Epithelial cell of esophagus (primary cell): ENCODE results near the gene CAB39L.

Source experiments
- DNase-seq: peaks from one replicate; pipeline ENCODE4 v3.0.0; 2010; ENCODE audit warnings: low read depth
- H3K4me3 ChIP-seq: 2 replicates; pipeline ENCODE4 v1.5.1; 2011; ENCODE audit warnings: mild to moderate bottlenecking, low read length, control low read depth
- CTCF ChIP-seq: IDR thresholded peaks from 2 replicates; pipeline ENCODE4 v1.5.1; 2011; ENCODE audit warnings: low read depth, mild to moderate bottlenecking, low read length, control low read depth, inconsistent platforms; ENCODE audit not compliant: insufficient read depth; ENCODE audit errors: missing control alignments

The CAB39L gene

GRCh38 chr13:49354719-49355118 is 89.1 kb downstream of the CAB39L start:
- H3K4me3 ChIP-seq = no peak overlapping the region
- no peak for TF ChIP-seq CTCF
- no peak for DNase-seq

GRCh38 chr13:49353908-49354307 is 90.0 kb downstream of the CAB39L start:
- DNase-seq = no peak
- TF ChIP-seq CTCF = no peak
- no peak overlapping the region for H3K4me3 ChIP-seq

GRCh38 chr13:49351871-49352270 is 92.0 kb downstream of the CAB39L start:
- DNase-seq = peak; percentile 62
- TF ChIP-seq CTCF = no peak
- no peak overlapping the region for H3K4me3 ChIP-seq

- DNase-seq = peak; percentile 4
- no peak for TF ChIP-seq CTCF
- no peak overlapping the region for H3K4me3 ChIP-seq
These were observed 95.1 kb downstream of the CAB39L start for GRCh38 chr13:49348751-49349150.

GRCh38 chr13:49347650-49348385 is 96.0 kb downstream of the CAB39L start:
- no peak overlapping the region for H3K4me3 ChIP-seq
- TF ChIP-seq CTCF = no peak
- DNase-seq = peak; percentile 73

GRCh38 chr13:49346460-49346859 is 97.4 kb downstream of the CAB39L start:
- no peak for TF ChIP-seq CTCF
- no peak for DNase-seq
- no peak overlapping the region for H3K4me3 ChIP-seq

GRCh38 chr13:49343731-49344130 is 100.1 kb downstream of the CAB39L start:
- no peak for TF ChIP-seq CTCF
- no peak for DNase-seq
- H3K4me3 ChIP-seq = no peak overlapping the region
